Vein endothelial cell (primary cell): ENCODE results near the gene FUZ. TPM values are rescaled to one million over a fixed set of nuclear protein-coding genes. Genes with fewer than 3 reads are reported as not detected.

Source experiments
- small RNA-seq: library from RNA; depleted of rRNA; stranded (forward); fragments of <200 nt; gene quantifications from one replicate; pipeline ENCODE3, GENCODE V24; 2012
- total RNA-seq: library from RNA; depleted of rRNA; stranded (reverse); fragments of >200 nt; gene quantifications from 2 replicates; pipeline ENCODE4 v1.2.3, GENCODE V29; 2012

Gene FUZ, protein sequence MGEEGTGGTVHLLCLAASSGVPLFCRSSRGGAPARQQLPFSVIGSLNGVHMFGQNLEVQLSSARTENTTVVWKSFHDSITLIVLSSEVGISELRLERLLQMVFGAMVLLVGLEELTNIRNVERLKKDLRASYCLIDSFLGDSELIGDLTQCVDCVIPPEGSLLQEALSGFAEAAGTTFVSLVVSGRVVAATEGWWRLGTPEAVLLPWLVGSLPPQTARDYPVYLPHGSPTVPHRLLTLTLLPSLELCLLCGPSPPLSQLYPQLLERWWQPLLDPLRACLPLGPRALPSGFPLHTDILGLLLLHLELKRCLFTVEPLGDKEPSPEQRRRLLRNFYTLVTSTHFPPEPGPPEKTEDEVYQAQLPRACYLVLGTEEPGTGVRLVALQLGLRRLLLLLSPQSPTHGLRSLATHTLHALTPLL
- 12.3 and 16.7 TPM in 2 replicates for total RNA-seq

DNA sequence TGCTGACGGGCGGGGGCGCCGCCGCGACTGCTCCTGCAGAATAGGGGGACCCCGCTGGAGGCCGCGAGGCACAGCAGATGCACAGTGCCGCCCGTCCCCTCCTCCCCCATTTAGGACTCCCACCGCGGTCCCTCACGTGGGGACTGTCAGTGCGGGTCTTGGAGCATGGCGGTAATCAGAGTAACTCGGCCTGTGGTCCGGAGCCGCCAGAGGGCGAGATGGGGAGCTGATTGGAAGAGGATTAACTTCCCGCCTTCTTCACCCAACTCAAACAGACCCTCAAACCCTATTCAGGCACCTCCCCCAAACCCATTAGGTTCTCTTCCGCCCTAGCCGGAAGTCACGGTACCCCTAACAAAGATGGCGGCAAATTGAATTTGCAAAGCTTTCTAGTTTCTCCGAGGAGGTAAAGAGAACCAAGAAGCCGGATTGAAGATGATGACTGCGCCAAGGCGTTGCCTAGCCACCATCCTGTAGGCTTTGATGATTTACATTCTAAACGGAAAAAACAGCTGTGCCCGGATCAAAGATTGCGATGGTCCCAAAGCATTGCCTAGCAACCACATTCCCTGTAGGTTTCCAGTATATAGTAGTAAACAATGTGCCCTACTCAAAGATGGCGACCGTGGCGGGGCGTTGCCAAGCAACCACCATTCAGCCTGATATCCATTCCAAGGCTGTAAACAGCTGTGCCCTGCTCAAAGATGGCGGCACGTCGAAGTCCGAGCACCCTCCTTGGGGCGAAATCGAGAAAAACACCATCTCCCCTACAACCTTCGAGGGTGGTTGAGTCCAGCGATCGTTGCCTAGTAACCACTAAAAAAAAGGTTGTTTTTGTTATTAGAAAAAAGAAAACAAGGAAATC, at the start of gene FUZ:
Gene FUZ, minus strand, starts transcription at position 296 of the 865 bp plus-strand sequence. Its CDS starts 186 bp downstream, at position 110.

DNA sequence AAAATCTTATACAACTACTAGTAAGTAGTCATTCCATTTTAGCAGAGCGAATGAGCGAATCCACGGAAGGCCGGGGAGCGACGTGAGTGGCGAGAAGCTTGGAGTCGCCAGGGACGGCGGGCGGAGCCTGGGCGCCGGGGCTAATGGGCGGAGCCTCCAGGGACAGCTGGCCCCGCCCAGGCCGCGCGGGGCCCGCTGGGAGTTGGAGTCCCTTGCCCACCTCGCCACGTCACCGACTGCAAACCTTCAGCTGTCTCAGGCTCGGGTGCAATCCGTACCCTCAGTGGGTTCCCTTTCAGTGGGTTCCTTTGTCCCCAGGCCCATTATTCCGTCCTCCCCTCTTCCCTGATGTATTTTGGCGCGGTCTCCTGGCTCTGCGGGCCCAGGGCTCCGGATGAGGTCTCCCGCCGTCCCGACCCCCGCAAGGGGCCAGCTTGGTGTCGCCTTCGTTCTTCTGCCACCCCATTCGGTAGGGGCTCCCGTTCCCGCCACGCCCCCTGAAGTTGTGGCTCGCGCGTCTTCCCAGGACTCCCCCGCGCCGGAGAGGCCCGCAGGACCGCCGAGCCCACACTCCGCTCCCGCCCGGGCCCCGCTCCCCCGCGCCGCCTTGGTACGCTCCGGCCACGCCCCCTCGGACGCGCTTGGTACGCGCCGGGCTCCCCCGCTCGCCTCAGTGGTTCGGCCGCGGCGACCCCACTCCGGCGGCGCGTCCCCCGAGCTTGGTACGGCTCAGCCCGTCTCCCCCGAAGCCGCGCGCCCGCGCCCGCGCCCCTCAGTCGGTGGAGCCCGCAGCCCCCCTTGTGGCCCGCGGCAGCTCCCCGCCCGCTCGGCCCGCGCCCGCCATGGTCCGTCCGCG, 37.6 kb upstream of the FUZ start, which contains the start of gene PTOV1:
Gene PTOV1, plus strand, starts transcription at position 673 of the 856 bp plus-strand sequence.

DNA sequence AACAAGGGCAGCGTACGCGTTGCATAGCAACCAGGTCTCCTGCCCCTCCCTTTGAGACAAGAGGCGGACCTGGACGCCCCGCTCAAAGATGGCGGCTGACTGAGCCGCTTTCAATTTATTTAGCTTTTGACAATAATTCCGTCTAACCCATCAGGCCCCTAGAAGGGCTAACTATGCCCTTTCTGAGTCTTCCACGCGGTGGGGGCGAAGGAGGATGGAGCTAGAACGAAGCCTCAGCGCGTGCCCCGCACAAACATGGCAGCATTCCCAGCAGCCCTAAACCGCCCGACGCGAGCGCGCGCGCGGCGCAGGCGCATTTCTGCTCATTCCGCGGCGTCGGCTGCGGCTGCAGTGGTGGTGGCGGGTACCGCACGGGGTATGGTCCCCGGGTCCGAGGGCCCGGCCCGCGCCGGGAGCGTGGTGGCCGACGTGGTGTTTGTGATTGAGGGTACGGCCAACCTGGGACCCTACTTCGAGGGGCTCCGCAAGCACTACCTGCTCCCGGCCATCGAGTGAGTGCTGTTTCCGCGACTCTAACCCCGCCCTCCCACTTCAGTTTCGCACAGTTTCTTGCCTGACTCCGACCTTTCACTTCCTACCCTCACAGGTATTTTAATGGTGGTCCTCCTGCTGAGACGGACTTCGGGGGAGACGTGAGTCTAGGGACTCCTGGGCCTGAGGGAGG, 5.0 kb upstream of the FUZ start, which contains the start of gene MED25:
Gene MED25, plus strand, starts transcription at position 326 of the 685 bp plus-strand sequence. Its CDS starts 53 bp downstream, at position 379.

DNA sequence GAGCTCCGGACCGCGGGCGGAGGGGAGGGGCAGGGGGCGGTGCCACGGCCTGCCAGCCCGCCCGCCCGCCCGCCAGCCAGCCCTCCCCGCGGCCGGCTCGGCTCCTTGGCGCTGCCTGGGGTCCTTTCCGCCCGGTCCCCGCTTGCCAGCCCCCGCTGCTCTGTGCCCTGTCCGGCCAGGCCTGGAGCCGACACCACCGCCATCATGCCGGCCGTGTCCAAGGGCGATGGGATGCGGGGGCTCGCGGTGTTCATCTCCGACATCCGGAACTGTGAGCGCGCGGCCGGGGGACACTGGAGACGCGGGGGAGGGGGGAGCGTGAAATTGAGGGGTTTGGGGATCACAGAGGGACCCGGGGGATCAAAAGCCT, 46.2 kb downstream of the FUZ start, which contains the start of gene AP2A1:
Gene AP2A1, plus strand, starts transcription at position 72 of the 370 bp plus-strand sequence. Its CDS starts 133 bp downstream, at position 205.

DNA sequence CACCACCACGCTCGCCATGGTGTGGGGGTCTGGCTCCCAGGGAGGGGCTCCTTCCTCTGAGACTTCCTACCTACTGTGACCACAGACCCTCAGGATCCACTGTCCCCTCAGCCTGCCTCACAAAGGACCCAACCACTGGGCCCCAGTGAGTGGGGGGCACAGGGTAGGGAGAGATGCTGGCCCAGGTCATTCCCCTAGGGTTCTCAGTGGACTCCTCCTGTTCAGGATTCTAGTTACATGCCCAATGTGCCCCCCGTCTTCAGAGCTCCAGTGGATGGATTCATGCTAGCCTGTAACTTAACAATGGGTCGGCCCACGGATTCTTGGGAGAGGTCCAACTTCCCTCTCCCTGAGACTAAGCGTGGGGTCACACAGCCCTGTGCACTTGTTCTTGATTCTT, 49.9 kb downstream of the FUZ start, which contains the start of gene TSKS:
Gene TSKS, minus strand, starts transcription at position 77 of the 400 bp plus-strand sequence. Its CDS starts 59 bp downstream, at position 18.

Small RNA genes within 50 kb of the gene (small RNA-seq; reads per million reads assigned to genes)
- gene MIR4749 (not detected), gene MIR6799 (not detected), gene RNU6-841P (not detected)

Other genes starting within 250 kb of the FUZ start
- 171 and 222 TPM in 2 replicates for gene NOSIP, start 232.7 kb downstream of the FUZ start, total RNA-seq
- gene PRRG2, start 232.0 kb downstream of the FUZ start, total RNA-seq: 6.5 and 8.5 TPM in 2 replicates
- 5.3 and 5.9 TPM in 2 replicates for gene PRR12, start 222.1 kb downstream of the FUZ start, total RNA-seq
- 30.6 and 65.3 TPM in 2 replicates for gene RRAS, start 173.1 kb downstream of the FUZ start, total RNA-seq
- 19.4 and 35.6 TPM in 2 replicates for gene SCAF1, start 171.1 kb downstream of the FUZ start, total RNA-seq
- 38.5 and 43.2 TPM in 2 replicates for gene IRF3, start 147.4 kb downstream of the FUZ start, total RNA-seq
- gene BCL2L12, start 147.4 kb downstream of the FUZ start, total RNA-seq: 9.4 and 9.5 TPM in 2 replicates
- gene PRMT1, start 136.0 kb downstream of the FUZ start, total RNA-seq: 388 and 419 TPM in 2 replicates
- gene ADM5, start 123.7 kb downstream of the FUZ start, total RNA-seq: 0.98 and 1.9 TPM in 2 replicates
- 22.9 and 25.0 TPM in 2 replicates for gene CPT1C, start 122.2 kb downstream of the FUZ start, total RNA-seq
- gene TSKS, start 50.0 kb downstream of the FUZ start, total RNA-seq: not detected in 2 replicates
- 103 and 114 TPM in 2 replicates for gene AP2A1, start 46.3 kb downstream of the FUZ start, total RNA-seq
- 27.0 and 28.1 TPM in 2 replicates for gene MED25, start 5.0 kb upstream of the FUZ start, total RNA-seq
- gene PTOV1, start 37.9 kb upstream of the FUZ start, total RNA-seq: 43.8 and 78.1 TPM in 2 replicates
- gene PNKP, start 54.3 kb upstream of the FUZ start, total RNA-seq: 51.5 and 58.5 TPM in 2 replicates
- gene AKT1S1, start 64.1 kb upstream of the FUZ start, total RNA-seq: 11.8 and 12.1 TPM in 2 replicates
- 12.8 and 15.4 TPM in 2 replicates for gene TBC1D17, start 64.4 kb upstream of the FUZ start, total RNA-seq
- 2.6 and 6.2 TPM in 2 replicates for gene IL4I1, start 83.6 kb upstream of the FUZ start, total RNA-seq
- 18.6 and 19.5 TPM in 2 replicates for gene ATF5, start 115.9 kb upstream of the FUZ start, total RNA-seq
- gene NUP62, start 116.2 kb upstream of the FUZ start, total RNA-seq: 46.4 and 51.3 TPM in 2 replicates
- not detected in 2 replicates for gene SIGLEC11, start 147.9 kb upstream of the FUZ start, total RNA-seq
- 30.8 and 32.3 TPM in 2 replicates for gene VRK3, start 212.1 kb upstream of the FUZ start, total RNA-seq
- 8.8 and 10.1 TPM in 2 replicates for gene ZNF473, start 212.7 kb upstream of the FUZ start, total RNA-seq